H1 (cell line): ENCODE results near the gene IER3IP1. TPM values are rescaled to one million over a fixed set of nuclear protein-coding genes. Genes with fewer than 3 reads are reported as not detected.
A peak's percentile ranks its signal among the peaks of the same experiment; 100 is the strongest.

Experiments used
- CTCF ChIA-PET: fragments of 300-600 bp; sonication (Branson Sonifier 250); formaldehyde crosslinking; loops from one replicate; lab custom pipeline; 2021; ENCODE audit not compliant: partially characterized antibody; lab: Charles Lee
- POLR2A ChIA-PET: fragments of 300-600 bp; sonication (Branson Sonifier 250); formaldehyde crosslinking; loops from one replicate; lab custom pipeline; 2021; ENCODE audit warnings: inconsistent platforms; ENCODE audit not compliant: partially characterized antibody; lab: Charles Lee
- DNase-seq, 2 experiments: peaks; one replicate each; pipeline versions ENCODE4 v3.0.0 to v3.0.0-alpha.2; 2010 to 2022; ENCODE audit warnings: low spot score in 2 of 2, low read depth in 1 of 2, mixed read lengths in 1 of 2
- FAIRE-seq: peaks from 2 replicates; lab custom pipeline; 2011; peaks lifted over from hg19 to GRCh38; lab: Jason Lieb, UNC
- H2AFZ ChIP-seq: 2 replicates; pipeline ENCODE4 v1.8.1; 2012; ENCODE audit warnings: low read length, inconsistent platforms
- H2AK5ac ChIP-seq: 2 replicates; pipeline ENCODE4 v1.6.1; 2013; ENCODE audit warnings: low read depth, low read length
- H2BK120ac ChIP-seq: replicated peaks from 2 replicates; pipeline ENCODE3; 2013; ENCODE audit warnings: low read depth, low read length, inconsistent platforms
- H2BK12ac ChIP-seq: 2 replicates; pipeline ENCODE4 v1.6.1; 2013; ENCODE audit warnings: low read depth, low read length
- H2BK15ac ChIP-seq: 2 replicates; pipeline ENCODE4 v1.6.1; 2013; ENCODE audit warnings: low read length
- H2BK20ac ChIP-seq: 2 replicates; pipeline ENCODE4 v1.6.1; 2013; ENCODE audit warnings: low read length
- H2BK5ac ChIP-seq: 2 replicates; pipeline ENCODE4 v1.6.1; 2013; ENCODE audit warnings: low read depth, low read length
- H3K14ac ChIP-seq: 2 replicates; pipeline ENCODE4 v1.6.1; 2013; ENCODE audit warnings: inconsistent platforms; ENCODE audit not compliant: insufficient read length
- H3K18ac ChIP-seq: 2 replicates; pipeline ENCODE4 v1.6.1; 2013; ENCODE audit warnings: low read length; ENCODE audit errors: extremely low read depth
- H3K23ac ChIP-seq: 2 replicates; pipeline ENCODE4 v1.6.1; 2013; ENCODE audit warnings: inconsistent platforms; ENCODE audit not compliant: insufficient read length
- H3K23me2 ChIP-seq: 2 replicates; pipeline ENCODE4 v1.6.1; 2013; ENCODE audit warnings: low read depth, low read length
- H3K27ac ChIP-seq: 2 replicates; pipeline ENCODE4 v1.6.1; 2011; ENCODE audit warnings: low read depth, low read length, inconsistent platforms
- H3K27me3 ChIP-seq, 4 experiments: replicated peaks in 1 of 4; 1 replicate in 1 of 4; 2 replicates in 3 of 4; pipeline versions ENCODE4 v1.6.1 to v1.8.1; 2011 to 2013; ENCODE audit warnings: low read length in 3 of 4, mild to moderate bottlenecking in 3 of 4, inconsistent platforms in 2 of 4, mixed read lengths in 2 of 4, moderate library complexity in 1 of 4; ENCODE audit not compliant: control insufficient read depth in 3 of 4, insufficient read depth in 3 of 4; ENCODE audit errors: extremely low read depth in 1 of 4
- H3K36me3 ChIP-seq, 4 experiments: 2 replicates each; pipeline versions ENCODE4 v1.6.1 to v1.8.1; 2011 to 2013; ENCODE audit warnings: mild to moderate bottlenecking in 4 of 4, low read length in 3 of 4, moderate library complexity in 2 of 4, control low read depth in 1 of 4, inconsistent platforms in 1 of 4; ENCODE audit not compliant: insufficient read depth in 4 of 4, control insufficient read depth in 2 of 4
- H3K4ac ChIP-seq: replicated peaks from 2 replicates; pipeline ENCODE3; 2013; ENCODE audit warnings: low read length, low read depth, mixed read lengths, inconsistent platforms; ENCODE audit not compliant: insufficient read length
- H3K4me1 ChIP-seq, 4 experiments: replicated peaks in 1 of 4; 1 replicate in 1 of 4; 2 replicates in 3 of 4; pipeline versions ENCODE4 v1.6.1 to v1.8.1; 2011 to 2013; ENCODE audit warnings: low read length in 3 of 4, inconsistent platforms in 2 of 4, mixed read lengths in 1 of 4; ENCODE audit not compliant: insufficient read depth in 4 of 4, control insufficient read depth in 3 of 4
- H3K4me2 ChIP-seq, 2 experiments: 2 replicates each; pipeline versions ENCODE4 v1.6.1 to v1.8.1; 2011 to 2013; ENCODE audit warnings: low read depth in 2 of 2, low read length in 2 of 2, control low read depth in 1 of 2, inconsistent platforms in 1 of 2, mild to moderate bottlenecking in 1 of 2; ENCODE audit not compliant: insufficient read depth in 1 of 2
- H3K4me3 ChIP-seq, 4 experiments: fragments of 200-600, 300-600 bp in 1 of 4; sonication (generic), shearing (Covaris generic), sonication (Bioruptor Twin) in 1 of 4; 2 replicates each; pipeline versions ENCODE4 v1.5.1 to v1.8.1; 2011 to 2016; ENCODE audit warnings: low read length in 4 of 4, low read depth in 3 of 4, control low read depth in 2 of 4, inconsistent platforms in 2 of 4, mild to moderate bottlenecking in 2 of 4, mixed read lengths in 1 of 4, moderate library complexity in 1 of 4; ENCODE audit not compliant: insufficient read depth in 2 of 4; ENCODE audit errors: extremely low read depth in 1 of 4
- H3K56ac ChIP-seq: replicated peaks from 2 replicates; pipeline ENCODE3; 2013; ENCODE audit warnings: low read depth, mild to moderate bottlenecking, mixed read lengths, low read length, inconsistent platforms; ENCODE audit not compliant: insufficient read length
- H3K79me1 ChIP-seq: 2 replicates; pipeline ENCODE4 v1.6.1; 2013; ENCODE audit warnings: low read depth, low read length, control low read depth
- H3K79me2 ChIP-seq, 2 experiments: 2 replicates each; pipeline versions ENCODE4 v1.6.1 to v1.8.1; 2012 to 2013; ENCODE audit warnings: low read length in 2 of 2, mild to moderate bottlenecking in 2 of 2, inconsistent platforms in 1 of 2; ENCODE audit not compliant: insufficient read depth in 2 of 2, control insufficient read depth in 1 of 2
- H3K9ac ChIP-seq, 4 experiments: replicated peaks in 1 of 4; 1 replicate in 1 of 4; 2 replicates in 3 of 4; pipeline versions ENCODE4 v1.6.1 to v1.8.1; 2011 to 2013; ENCODE audit warnings: low read depth in 3 of 4, low read length in 3 of 4, control low read depth in 2 of 4, mild to moderate bottlenecking in 2 of 4, moderate library complexity in 2 of 4, inconsistent platforms in 1 of 4; ENCODE audit errors: extremely low read depth in 1 of 4
- H3K9me3 ChIP-seq, 2 experiments: 2 replicates each; pipeline versions ENCODE4 v1.6.1 to v1.8.1; 2012 to 2013; ENCODE audit warnings: mild to moderate bottlenecking in 2 of 2, moderate library complexity in 2 of 2, control low read depth in 1 of 2, inconsistent platforms in 1 of 2, low read depth in 1 of 2, low read length in 1 of 2, mixed read lengths in 1 of 2; ENCODE audit not compliant: insufficient read depth in 2 of 2
- H4K20me1 ChIP-seq, 2 experiments: replicated peaks in 1 of 2; 2 replicates each; pipeline versions ENCODE3 to v1.8.1; 2011 to 2013; ENCODE audit warnings: inconsistent platforms in 2 of 2, low read length in 2 of 2, mild to moderate bottlenecking in 1 of 2; ENCODE audit not compliant: insufficient read depth in 2 of 2, control insufficient read depth in 1 of 2
- H4K5ac ChIP-seq: 2 replicates; pipeline ENCODE4 v1.6.1; 2013; ENCODE audit warnings: low read length, low read depth, mixed read lengths, inconsistent platforms; ENCODE audit not compliant: insufficient read length
- H4K8ac ChIP-seq: 2 replicates; pipeline ENCODE4 v1.8.0; 2013; ENCODE audit warnings: mild to moderate bottlenecking, moderate library complexity, low read length, inconsistent platforms; ENCODE audit not compliant: insufficient read depth; ENCODE audit errors: extremely low read depth
- H4K91ac ChIP-seq: replicated peaks from 2 replicates; pipeline ENCODE3; 2013; ENCODE audit warnings: low read length, mixed read lengths, inconsistent platforms; ENCODE audit not compliant: insufficient read length
- BCL11A ChIP-seq, 2 experiments: IDR thresholded peaks; one replicate each; pipeline ENCODE4 v1.6.1; 2011; ENCODE audit warnings: low read depth in 2 of 2, low read length in 2 of 2, mild to moderate bottlenecking in 2 of 2
- CEBPB ChIP-seq: IDR thresholded peaks from 2 replicates; pipeline ENCODE4 v1.6.1; 2012; ENCODE audit warnings: low read depth, low read length
- WGBS, 2 experiments: shearing (Covaris generic) in 1 of 2; methylation state at CpG; one replicate each; pipeline versions ENCODE4 v1.1.6 to v1.1.7; 2013 to 2015; ENCODE audit warnings: low lambda C conversion rate in 2 of 2, mixed read lengths in 2 of 2, inconsistent platforms in 1 of 2, low coverage in 1 of 2, missing lambda C conversion rate in 1 of 2; ENCODE audit not compliant: insufficient replicate concordance in 2 of 2, insufficient coverage in 1 of 2, insufficient read length in 1 of 2; ENCODE audit errors: extremely low coverage in 1 of 2, missing lambda C conversion rate in 1 of 2; 5-methylcytosine and 5-hydroxymethylcytosine counted together
- polyA plus RNA-seq, 7 experiments: library from polyadenylated mRNA; depleted of rRNA in 3 of 7; stranded (reverse) in 5 of 7; unstranded in 2 of 7; fragments of >200 nt in 5 of 7; fragments of 200-250 nt in 2 of 7; gene quantifications; 1 replicate in 5 of 7; 2 replicates in 1 of 7; 4 replicates in 1 of 7; pipeline versions ENCODE4 v1.2.1 to v1.2.3, GENCODE V29; 2011 to 2013; ENCODE audit warnings: missing spikeins in 2 of 7, mixed read lengths in 2 of 7
- total RNA-seq: library from RNA; stranded (reverse); fragmentation: NEBNext Ultra II Directional; extraction: Animal tissue kit (Norgen Biotek cat#: 25700); gene quantifications from 2 replicates; pipeline ENCODE4 v1.2.1, GENCODE V29; 2021

IER3IP1 gene
- total and polyA plus RNA-seq, 2 of the 8 experiments (the other 6 are each of a cell fraction or from before 2014, with no cell fraction given), result 6.0 to 8.5 TPM

DNA sequence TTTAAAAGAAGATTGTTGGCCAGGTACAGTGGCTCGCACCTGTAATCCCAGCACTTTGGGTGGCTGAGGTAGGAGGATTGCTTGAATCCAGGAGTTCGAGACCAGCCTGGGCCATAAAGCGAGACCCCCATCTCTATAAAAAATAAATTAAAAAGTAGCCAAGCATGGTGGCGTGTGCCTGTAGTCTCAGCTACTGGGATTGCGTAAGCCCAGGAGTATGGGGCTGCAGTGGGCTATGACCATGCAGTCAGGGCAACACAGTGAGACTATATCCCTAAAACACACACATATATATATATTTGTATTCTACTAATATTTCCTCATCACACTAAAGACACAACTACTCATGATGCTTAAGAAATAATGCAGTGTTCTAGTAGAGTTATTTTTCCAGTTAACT is 33.0 kb downstream of the IER3IP1 start:
- ChIA-PET POLR2A (no interaction called here), CTCF (no interaction called here)
- Histone ChIP-seq H4K20me1 (peaks cover 0 to 6% of the 10 kb centered on the region in 2 experiments), H3K4me3 (no peak overlapping the region), H3K56ac (no peak overlapping the region), H3K4me1 (no peaks in the 10 kb centered on the region), H3K27me3 (no peaks in the 10 kb centered on the region), H2AK5ac (no peak overlapping the region), H3K36me3 (no peaks in the 10 kb centered on the region), H3K4me2 (no peak overlapping the region), H2BK120ac (no peak overlapping the region), H3K27ac (no peak overlapping the region), H3K14ac (no peak overlapping the region), H4K91ac (no peak overlapping the region), H3K23me2 (no peaks in the 10 kb centered on the region), H2BK20ac (no peak overlapping the region), H3K23ac (no peak overlapping the region), H2AFZ (no peak overlapping the region), H2BK12ac (no peak overlapping the region), H2BK5ac (no peak overlapping the region), H4K5ac (no peak overlapping the region), H3K9me3 (no peaks in the 10 kb centered on the region), H3K79me2 (peaks cover 5 to 80% of the 10 kb centered on the region in 2 experiments; a peak in 3 of 4 replicates), H3K4ac (no peak overlapping the region), H4K8ac (no peak overlapping the region), H2BK15ac (no peak overlapping the region), H3K9ac (no peak overlapping the region), H3K79me1 (peaks cover 3% of the 10 kb centered on the region; the same call in 1 of the 2 replicates), H3K18ac (no peak overlapping the region)
- WGBS, 2 experiments, result 98% methylated on average over 5 of the region's 5 CpGs; no CpG with 5 or more reads in 1 of the 2 experiments
- TF ChIP-seq CEBPB (peak; percentile 54; the same call in 1 of the 2 replicates), BCL11A (IDR thresholded peaks at IDR 0.05; ENCODE audit: low read depth in 2 of 2, low read length in 2 of 2) (no peak)
- FAIRE-seq (no peak), DNase-seq (no peak)
